Stimulated activated naive CD4-positive, alpha-beta T cell treated with Interleukin-2 at 50 U/mL for 16 hours (primary cell): ENCODE measurements around the gene RTN4.

Experiments
- DNase-seq: peaks from one replicate; lab custom pipeline; 2025; lab: John Stamatoyannopoulos, UW

The RTN4 gene

DNA sequence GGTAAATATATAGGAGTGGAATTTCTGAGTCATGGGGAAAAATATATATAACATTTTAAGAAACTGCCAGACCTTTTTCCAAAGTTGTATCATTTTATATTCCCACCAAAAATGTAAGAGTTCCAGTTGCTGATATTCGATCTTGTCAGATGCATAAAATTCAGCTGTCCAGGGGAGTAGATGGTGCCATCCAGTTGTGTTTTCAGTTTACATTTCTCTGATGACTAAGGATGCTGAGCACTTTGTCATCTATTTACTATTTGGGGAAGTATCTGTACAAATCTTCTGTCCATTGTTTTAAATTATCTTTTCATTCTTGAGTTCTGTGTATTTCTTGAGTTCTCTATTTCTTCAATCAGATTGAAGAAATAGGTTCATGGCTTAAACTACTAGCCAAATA, 126.1 kb downstream of the RTN4 start:
- no peak for DNase-seq
